ENCODE results near the gene DENND6B. TPM values are rescaled to one million over a fixed set of nuclear protein-coding genes. Genes with fewer than 3 reads are reported as not detected.
A peak's percentile ranks its signal among the peaks of the same experiment; 100 is the strongest.
"Not testable (repeated sequence)": the region's sequence is repeated elsewhere in the genome, so short reads cannot be mapped to it uniquely, and the experiment has no call there.

Gene DENND6B
- total RNA-seq, 1 donor from 2014 or later, result 7.5 TPM

- no peak for DNase-seq
Measured at GRCh38 chr22:50289151-50289941, 37.5 kb downstream of the DENND6B start.

DNA sequence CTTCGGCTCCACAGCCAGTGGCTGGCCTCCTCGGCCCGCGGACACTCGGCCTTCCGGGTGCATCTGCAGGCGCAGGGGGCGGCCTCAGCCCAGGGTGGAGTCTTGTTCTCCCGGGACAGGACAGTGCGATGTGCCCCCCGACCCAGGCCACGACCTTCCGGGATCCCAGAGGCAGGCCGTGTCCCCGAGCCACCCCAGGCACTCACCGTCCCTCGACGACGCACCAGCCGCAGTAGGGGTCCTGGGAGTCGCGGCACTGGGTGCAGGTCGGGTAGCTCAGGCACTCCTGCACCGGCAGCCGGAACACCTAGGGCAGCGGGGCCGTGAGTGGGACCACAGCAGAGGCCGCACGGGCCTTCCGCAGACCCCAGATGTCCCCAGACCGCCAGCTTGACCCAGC is 39.1 kb downstream of the DENND6B start:
- no peak for DNase-seq

- DNase-seq, result no peak
Measured at GRCh38 chr22:50286701-50287318, 40.0 kb downstream of the DENND6B start.

GRCh38 chr22:50286275-50286674 is 40.5 kb downstream of the DENND6B start:
- DNase-seq, result no peak

DNA sequence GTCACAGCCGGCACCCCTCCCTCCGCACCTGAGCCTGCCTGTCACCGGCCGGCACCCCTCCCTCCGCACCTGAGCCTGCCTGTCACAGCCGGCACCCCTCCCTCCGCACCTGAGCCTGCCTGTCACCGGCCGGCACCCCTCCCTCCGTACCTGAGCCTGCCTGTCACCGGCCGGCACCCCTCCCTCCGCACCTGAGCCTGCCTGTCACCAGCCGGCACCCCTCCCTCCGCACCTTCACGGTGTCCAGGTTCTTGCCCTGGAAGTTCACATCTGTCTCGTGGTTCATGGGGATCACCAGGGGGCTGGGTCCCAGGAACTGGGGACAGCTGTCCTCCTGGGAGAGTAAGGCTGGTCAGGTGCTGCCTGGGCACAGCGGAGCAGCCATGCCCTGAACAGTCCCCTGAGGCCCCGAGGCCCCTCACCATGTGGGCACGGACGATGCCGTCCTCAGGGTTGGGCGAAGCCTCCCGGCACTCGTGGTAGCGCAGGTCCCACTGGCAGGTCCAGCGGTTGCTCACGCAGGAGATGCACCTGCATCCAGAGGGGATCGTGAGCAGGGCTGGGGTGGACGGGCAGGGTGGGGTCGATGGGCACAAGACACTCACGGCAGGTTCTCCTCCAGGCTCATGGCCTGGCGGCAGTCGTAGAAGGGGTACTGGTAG is 41.1 kb downstream of the DENND6B start:
- DNase-seq, result no peak

DNA sequence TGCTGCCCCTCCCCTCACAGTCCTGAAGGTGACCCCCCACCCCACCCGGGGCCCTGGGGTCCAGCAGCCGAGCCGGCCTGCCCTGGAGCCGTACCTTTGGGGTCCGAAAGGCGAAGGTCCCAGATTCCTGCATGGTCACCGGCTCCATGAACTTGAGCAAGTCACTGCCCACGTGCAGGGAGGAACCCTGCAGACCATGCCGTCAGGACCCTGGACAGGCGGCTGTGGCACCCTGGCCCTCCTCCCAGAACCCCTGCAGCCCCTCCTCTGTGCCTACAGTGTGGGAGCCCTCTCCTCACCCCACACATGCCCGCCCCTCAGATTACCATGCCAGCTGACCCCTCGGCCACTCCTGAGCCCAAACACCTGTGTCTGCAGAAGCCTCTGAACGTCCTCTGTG is 42.3 kb downstream of the DENND6B start:
- DNase-seq, result no peak

DNA sequence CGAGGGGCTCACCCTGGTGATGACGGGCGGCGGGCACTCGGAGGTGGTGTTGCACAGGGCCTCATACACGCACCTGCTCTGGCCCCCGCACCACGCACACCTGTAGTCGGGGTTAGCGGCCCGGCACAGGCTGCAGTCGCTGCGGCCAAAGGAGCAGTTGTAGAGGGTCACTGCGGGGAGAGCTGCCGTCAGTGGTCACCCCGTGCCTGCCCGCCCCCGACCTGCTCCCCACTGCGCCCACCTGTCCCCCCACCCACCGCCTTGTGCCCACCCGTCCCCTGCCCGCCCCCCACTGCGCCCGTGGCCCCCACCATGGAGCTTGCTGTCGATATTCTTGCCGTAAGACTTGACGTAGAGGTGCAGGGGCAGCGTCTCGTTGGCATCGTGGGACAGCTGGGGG is 43.0 kb downstream of the DENND6B start:
- no peak for DNase-seq

DNA sequence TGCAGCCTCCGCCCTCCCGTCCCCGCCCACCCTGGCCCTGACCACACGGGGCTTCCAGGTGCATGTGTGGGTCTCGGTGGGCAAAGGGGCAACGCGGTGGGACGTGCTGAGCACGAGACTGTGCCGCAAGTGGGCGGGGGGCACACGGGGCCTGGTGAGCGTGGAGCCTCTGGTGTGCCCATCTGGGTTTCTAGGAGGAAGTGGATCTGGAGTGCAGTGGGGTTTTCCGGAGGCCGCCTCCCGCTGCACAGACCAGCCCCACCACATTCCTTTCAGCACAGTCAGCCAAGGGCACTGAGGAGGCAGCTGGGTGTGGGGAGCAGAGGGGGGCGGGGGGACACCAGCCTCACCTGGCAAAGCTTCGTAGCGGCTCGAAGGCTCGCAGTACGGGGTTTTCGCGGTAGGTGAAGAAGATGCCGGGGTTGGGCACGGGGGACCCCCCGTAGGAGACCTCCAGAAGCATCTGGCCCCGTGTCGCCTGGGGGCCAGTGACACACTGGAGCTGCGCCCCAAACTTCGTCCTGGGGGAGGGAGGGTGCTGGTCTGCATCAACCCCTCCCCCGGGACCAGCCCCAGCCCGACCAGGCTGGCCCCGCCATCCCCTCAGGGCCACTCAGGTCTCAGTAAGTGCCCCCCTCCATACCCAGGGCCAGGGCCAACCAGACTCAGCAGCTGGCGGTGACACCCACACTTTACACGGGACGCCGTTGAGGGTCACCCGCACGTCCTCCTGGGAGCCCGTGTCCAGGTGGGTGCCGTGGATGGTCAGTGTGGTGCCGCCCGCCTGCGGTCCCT is 44.3 kb downstream of the DENND6B start:
- DNase-seq, result peak; percentile 64

DNA sequence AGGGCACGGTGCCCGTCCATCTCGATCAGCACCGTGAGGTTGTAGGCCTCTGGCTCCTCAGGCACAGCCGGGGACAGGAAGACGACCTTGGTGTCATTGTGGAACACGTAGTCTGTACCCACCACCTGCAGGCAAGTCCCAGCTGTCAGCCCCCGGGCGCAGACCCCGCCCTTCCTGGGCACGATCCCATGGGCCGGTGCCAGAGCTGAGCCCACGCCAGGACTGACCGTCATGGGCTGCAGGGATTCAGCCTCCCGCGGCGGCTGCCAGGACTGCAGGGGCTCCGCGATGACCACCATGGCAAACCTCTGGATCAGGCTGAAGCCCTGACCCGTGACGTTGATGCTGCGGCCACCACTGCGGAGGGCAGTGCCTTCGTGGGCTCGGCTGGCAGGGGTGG is 44.9 kb downstream of the DENND6B start:
- DNase-seq, result no peak

GRCh38 chr22:50281384-50281760 is 45.4 kb downstream of the DENND6B start:
- no peak for DNase-seq

DNA sequence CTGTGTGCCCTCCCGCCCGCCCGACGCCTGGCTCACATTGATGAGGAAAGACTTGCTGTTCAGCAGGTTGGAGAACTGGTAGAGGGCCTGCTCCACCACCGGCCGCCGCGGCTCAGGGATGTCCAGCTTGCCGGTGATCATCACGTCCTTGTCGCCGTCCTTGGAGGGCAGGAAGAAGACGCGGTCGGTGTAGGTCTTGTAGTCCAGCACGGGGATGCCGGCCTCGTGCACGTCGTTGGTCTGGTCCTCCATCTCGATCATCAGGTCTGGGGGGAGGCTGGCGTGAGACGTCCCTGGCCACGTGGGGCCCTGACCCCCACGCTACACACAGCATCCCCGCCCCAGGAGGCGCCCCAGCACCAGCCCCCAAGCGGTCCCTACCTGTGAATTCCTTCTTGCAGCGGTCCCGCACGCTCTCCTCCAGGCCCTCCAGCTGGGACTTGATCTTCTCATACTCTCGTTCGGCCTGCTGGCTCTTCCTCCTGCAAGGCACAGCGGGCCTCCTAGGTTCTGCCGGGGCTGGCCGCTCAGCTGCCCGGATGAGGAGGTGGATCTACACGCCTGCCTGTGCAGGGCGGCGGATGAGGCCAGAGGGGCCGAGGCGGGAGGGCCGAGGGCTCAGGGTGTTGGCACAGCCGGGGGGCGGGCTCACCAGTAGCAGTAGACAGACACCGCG is 46.0 kb downstream of the DENND6B start:
- DNase-seq, result no peak

DNA sequence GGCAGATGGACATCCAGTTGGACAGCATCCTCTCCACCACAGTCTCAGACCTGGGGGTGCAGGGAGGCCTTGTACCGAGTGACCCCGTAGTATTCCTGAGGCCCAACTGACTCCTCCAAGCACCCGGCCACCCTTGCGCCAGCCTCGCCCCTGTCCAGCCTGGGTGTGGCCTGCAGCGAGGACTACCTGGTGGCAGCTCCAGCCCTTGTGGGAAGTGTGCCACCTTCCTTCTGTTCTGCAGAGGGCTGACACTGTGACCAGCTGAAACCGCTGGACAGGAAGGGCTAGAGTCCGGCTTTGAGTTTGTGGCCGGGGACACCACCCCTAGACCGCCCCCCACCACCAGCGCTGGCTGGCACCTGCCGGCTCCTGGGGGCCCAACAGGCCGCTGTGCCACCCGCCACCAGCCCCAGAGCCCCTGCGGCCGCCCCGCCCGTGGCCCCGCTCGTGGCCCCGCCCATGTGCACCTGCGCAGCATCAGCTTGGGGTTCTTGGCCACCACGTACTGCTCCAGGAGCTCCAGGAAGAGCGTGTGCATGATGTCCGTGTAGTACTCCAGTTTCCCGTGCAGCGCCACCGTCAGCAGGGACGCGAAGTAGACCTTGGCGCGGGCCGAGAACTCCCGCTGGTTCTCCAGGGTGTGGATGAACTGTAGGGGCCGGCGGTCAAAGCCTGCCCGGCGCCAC is 46.6 kb downstream of the DENND6B start:
- DNase-seq, result no peak

DNA sequence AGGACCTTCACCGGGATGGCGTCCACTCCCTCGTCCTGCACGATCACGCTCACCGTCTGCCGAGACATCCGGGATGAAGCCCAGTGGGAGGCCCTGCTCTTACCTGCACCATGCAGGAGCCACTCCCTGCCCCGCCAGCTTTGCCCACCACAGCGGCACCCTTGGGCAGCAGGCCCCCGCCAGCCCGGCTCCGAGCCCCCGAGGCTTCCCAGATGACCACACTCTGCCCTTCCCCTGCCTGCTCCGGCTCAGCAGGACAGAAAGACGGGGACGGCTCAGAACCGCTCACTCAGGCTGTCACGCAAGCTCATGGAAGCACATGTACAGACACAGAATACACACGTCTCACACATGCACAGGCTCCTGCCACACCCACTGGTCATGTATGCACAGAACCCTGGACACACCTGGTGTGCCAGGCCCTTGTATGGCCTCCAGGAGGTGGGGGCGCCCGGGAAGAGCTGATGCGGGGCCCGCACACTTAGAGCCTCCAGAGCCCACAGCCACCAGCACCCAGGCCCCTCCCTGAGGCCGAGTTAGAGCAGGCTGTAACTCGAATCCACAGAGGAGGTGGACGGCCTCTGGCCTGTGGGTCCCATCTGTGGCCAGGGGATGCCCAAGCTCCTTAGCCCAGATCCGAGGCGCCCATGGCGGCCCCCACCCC is 47.7 kb downstream of the DENND6B start:
- DNase-seq, result no peak

- DNase-seq, result no peak
Measured at GRCh38 chr22:50278461-50278860, 48.4 kb downstream of the DENND6B start.

DNA sequence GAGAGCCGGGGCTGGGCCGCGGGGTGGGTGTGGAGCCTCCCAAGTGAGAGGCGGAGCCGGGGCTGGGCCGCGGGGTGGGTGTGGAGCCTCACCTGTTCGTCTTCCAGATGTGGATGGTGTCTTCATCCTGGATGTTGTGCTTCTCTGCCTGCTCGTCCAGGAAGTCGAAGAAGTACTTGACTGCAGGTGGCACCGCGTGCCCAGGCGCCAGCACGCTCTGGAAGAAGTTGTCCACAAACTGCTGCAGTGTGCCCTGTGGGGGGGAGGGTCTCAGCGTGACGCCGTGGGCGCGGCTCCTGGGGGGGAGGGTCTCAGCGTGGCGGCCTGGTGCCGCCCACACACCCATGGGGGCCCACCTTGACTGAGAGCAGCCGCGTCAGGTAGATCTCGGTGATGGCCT is 49.1 kb downstream of the DENND6B start:
- no peak for DNase-seq

DNA sequence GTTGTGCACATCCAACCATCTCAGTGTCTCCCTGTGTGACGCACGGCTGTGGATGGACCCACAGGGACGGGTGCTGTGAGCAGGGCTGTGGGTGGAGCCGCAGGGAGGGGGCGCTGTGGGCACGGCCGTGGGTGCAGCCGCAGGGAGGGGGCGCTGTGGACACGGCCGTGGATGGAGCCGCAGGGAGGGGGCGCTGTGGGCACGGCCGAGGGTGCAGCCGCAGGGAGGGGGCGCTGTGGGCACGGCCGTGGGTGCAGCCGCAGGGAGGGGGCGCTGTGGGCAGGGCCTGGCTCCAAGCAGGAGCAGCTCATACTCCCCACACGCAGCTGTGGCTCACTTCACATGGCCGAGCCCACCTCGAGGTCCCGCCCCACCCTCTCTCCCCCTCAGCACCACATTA is 50.7 kb downstream of the DENND6B start:
- no peak for DNase-seq

- no peak for DNase-seq
Measured at GRCh38 chr22:50275181-50276055, 51.4 kb downstream of the DENND6B start.

DNA sequence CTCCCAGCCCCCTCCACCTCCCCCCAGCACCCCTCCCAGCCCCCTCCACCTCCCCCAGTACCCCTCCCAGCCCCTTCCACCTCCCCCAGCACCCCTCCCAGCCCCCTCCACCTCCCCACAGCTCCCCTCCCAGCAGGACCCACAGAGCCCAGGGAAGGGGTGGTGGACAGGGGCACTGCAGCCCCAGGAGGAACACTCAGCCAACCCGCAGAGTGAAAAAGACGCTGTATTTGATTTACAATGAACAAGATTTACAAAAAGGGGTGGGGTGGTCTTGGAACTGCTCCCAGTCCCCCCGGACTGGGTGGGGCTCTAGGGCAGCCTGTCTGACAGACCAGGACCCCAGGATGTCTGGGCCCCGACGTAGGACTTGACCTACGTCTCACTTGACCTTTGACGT is 52.0 kb downstream of the DENND6B start:
- no peak for DNase-seq

DNA sequence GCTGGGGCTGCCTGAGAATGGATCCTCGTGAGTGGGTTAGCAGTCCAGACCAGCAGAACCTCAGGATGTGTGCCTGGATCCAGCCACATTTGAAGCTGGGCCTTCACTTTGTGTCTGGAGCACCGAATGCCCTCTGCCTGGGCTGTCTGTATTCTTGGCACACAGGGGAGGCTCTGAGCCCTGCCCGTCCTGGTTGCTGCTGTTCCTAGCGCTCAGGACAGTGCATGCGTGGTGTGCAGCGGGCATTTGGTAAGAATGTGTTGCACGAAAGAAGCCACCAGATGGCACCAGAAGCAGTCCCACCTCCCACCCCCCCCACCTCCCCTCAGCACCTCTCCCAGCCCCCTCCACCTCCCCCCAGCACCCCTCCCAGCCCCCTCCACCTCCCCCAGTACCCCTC is 52.5 kb downstream of the DENND6B start:
- peak; percentile 70 for DNase-seq

DNA sequence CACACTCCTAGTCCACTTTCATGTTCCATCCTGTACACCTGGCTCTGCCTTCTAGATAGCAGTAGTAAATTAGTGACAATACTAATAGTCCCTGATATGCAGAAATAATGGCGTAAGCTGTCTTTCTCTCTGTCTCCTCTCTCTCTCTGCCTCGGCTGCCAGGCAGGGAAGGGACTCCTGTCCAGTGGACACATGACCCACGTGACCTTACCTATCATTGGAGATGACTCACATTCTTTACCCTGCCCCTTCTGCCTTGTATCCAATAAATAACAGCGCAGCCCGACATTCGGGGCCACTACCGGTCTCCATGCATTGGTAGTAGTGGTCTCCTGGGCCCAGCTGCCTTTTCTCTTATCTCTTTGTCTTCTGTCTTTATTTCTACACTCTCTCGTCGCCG is 53.0 kb downstream of the DENND6B start:
- not testable (repeated sequence) for DNase-seq

Data from tongue (tissue), 2 donors.